C4-2B (cell line): ENCODE measurements around the gene MOB1B.

ENCODE experiments used
- H3K27ac ChIP-seq: fragments of 450-650 bp; 2 replicates; pipeline ENCODE4 v1.5.1; 2017
- ZFX ChIP-seq: fragments of 450-650 bp; IDR thresholded peaks from 2 replicates; pipeline ENCODE4 v1.6.1; 2017
- TF ChIP-seq, protein P1 (sequence below): fragments of 450-650 bp; conservative IDR thresholded peaks from 2 replicates; pipeline ENCODE4 v1.5.1; 2017; ENCODE audit warnings: mild to moderate bottlenecking

MOB1B gene

DNA sequence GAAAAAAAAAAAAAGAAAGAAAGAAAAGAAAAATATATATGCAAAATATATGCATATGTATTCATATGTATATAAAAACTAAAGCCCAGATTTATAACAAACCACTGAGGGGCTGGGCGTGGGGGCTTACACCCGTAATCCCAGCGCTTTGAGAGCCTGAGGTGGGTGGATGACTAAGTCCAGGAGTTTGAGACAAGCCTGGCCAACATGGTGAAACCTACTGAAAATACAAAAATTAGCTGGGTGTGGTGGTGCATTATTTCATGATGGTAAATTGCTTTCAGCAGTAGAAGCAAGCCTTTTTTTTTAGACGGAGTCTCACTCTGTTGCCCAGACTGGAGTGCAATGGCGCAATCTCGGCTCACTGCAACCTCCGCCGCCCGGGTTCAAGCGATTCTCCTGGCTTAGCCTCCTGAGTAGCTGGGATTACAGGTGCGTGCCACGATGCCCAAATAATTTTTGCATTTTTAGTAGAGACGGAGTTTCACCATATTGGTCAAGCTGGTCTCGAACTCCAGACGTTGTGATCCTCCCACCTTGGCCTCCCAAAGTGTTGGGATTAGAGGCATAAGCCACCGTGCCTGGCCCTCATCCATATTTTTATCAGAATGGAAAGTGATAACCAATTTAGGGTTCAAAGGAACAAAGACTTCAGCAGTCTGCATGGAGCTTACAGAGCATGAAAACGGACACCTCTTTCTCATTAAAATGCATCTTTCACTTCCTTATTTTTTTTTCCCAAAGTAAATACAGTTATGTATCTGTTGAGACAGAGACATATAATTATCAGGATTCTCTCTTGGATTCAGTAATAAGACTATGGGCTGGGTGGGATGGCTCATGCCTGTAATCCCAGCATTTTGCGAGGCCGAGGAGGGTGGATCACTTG, 27.7 kb upstream of the MOB1B start:
- TF ChIP-seq, protein P1, sequence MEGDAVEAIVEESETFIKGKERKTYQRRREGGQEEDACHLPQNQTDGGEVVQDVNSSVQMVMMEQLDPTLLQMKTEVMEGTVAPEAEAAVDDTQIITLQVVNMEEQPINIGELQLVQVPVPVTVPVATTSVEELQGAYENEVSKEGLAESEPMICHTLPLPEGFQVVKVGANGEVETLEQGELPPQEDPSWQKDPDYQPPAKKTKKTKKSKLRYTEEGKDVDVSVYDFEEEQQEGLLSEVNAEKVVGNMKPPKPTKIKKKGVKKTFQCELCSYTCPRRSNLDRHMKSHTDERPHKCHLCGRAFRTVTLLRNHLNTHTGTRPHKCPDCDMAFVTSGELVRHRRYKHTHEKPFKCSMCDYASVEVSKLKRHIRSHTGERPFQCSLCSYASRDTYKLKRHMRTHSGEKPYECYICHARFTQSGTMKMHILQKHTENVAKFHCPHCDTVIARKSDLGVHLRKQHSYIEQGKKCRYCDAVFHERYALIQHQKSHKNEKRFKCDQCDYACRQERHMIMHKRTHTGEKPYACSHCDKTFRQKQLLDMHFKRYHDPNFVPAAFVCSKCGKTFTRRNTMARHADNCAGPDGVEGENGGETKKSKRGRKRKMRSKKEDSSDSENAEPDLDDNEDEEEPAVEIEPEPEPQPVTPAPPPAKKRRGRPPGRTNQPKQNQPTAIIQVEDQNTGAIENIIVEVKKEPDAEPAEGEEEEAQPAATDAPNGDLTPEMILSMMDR = no peak
- no peak for TF ChIP-seq ZFX
- no peak overlapping the region for H3K27ac ChIP-seq

DNA sequence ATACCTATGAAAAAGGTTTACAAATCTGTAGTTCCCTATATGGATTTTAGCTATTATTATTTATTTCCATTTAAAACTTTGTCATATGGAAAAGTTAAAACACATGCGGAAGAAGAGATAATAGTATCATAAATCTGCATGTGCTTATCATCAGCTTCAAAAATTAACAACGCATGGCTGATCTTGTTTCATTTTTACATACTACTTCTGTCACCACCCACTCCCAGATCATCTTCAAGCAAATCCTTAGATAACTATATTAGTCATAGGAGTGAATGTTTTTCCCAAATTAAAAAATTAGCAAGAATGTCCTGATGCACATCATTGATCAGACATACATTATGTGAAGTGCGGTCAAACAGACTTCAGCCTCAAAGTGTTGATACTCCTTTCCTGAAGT, 24.6 kb upstream of the MOB1B start:
- no peak for TF ChIP-seq ZFX
- TF ChIP-seq, protein P1 = no peak
- no peak overlapping the region for H3K27ac ChIP-seq

DNA sequence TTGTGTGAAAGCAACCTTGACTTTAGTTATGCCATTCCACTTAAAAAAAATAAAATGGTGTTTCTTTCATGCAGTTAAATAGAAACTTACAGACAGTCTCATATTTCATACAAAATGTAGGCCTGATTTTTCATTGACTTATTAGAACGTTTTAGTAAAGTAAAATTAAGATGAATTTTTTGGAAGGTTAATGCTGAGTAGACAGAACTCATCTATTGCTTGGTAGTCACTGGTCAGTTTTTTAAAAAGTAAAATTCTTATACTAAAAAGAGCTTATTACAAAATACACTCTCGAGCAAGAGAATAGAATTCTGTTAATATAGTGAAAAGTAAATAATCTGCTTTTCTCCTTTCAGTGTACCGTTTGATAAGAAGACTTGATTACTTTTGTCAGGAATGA, 21.4 kb upstream of the MOB1B start:
- H3K27ac ChIP-seq = no peak overlapping the region
- TF ChIP-seq, protein P1 = no peak
- TF ChIP-seq ZFX = no peak

DNA sequence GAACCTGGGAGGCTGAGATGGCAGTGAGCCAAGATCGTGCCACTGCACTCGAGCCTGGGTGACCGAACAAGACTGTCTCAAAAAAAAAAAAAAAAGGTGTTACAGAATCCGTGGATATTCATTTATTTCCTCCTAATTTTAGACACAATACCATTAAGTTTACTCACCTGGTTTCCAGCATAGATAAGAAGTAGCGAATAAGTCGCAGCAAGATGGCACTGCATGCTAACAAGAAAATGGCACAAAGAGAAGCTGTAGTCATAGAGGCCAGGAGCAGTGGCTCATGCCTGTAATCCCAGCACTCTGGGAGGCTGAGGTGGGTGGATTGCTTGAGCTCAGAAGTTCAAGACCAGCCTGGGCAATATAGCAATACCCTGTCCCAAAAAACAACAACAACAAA, 17.0 kb upstream of the MOB1B start:
- TF ChIP-seq ZFX = no peak
- TF ChIP-seq, protein P1 = no peak
- H3K27ac ChIP-seq = no peak overlapping the region

DNA sequence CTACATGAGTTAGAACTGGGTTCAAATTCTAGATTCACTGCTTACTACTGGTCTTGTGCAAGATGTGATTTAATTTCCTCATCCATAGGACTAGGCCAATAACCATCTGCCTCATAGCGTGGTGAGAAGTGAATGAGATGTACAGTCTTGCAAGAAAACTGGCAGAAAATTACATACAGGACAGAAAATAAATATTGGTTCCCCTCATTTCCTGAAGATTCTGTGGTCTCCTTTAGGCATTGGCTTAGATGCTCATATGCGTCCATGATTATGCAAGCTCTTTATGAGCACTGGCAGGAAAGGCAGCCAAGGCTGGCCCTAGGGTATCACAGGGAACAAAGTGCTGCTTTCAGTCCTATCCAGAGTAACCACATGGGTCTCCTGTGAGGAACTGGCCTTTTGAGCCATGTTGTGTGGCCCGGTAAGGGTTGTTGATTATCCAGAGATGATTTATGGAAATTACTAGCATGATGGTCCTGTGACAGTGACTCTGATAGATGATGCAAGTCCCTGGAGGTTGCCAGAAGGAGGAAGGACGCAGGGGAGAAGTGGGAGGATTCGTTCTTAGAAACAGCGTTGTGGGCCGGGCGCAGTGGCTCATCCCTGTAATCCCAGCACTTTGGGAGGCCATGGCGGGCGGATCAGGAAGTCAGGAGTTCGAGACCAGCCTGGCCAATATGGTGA, 9.9 kb upstream of the MOB1B start:
- no peak overlapping the region for H3K27ac ChIP-seq
- TF ChIP-seq ZFX = no peak

DNA sequence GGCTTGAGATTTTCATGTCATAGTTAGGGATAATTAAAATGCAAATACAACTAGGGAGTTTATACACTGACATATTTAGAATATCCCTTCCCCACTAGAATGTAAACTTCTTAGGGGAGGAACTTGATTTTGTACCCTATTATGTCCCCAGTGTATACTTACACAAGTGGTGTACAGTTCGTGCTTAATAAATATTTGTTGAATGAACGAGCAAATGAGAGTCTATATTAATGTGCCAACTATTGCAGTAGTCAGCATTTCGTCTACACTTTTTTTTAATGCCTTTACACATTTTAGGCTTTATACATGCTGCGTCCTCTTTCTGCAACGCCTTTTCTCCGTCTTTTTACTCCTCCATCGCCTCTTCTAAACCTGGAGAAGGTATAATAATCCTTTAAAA, 8.4 kb upstream of the MOB1B start:
- TF ChIP-seq, protein P1 = no peak
- TF ChIP-seq ZFX = no peak
- peak overlapping the region; percentile 30; the same call in 1 of the 2 replicates for H3K27ac ChIP-seq

DNA sequence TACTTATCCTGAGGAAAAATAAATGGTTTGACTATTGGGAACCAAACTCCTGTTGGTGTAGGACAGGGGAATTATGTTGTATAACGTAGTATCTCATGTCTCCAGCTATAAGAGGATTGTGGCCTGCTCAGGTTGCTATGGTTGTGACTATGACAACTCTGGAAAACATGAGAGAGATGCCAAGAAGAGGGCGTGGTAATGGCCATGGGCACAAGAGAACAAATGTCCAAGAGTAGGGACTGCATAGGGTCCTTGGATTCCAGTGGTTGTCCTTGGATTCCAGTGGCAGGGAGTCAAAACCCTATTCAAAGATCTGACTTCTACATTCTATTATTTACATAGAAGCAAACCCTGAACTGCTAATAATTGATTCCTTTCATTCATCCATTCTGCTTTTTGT, 6.8 kb upstream of the MOB1B start:
- H3K27ac ChIP-seq = no peak overlapping the region
- TF ChIP-seq, protein P1 = no peak
- no peak for TF ChIP-seq ZFX
